IMR-90 (cell line): Measurements from ENCODE around the gene UGGT2. TPM values are rescaled to one million over a fixed set of nuclear protein-coding genes. Genes with fewer than 3 reads are reported as not detected.

Source experiments
- ATAC-seq: fragments of 200-7000 bp; cut with Tn5 transposase; 2 replicates; pipeline ENCODE4 v1.9.1; 2020; ENCODE audit warnings: low read depth, mild to moderate bottlenecking, moderate library complexity
- BruUV-seq: library from RNA; stranded (reverse); fragments of 400-500 nt; replicated peaks from 2 replicates; lab custom pipeline; 2021; lab: Mats Ljungman, UMichigan
- CTCF ChIA-PET: fragments of 300-600 bp; formaldehyde crosslinking; extraction: SDS; loops from one replicate; lab custom pipeline; 2021; ENCODE audit warnings: antibody characterized with exemption; lab: Yijun Ruan, JAX
- POLR2A ChIA-PET: fragments of 300-600 bp; sonication (Branson Sonifier 250); formaldehyde crosslinking; loops from one replicate; lab custom pipeline; 2022; ENCODE audit warnings: antibody characterized with exemption; ENCODE audit not compliant: unreplicated experiment; lab: Charles Lee
- DNase-seq: peaks from one replicate; pipeline ENCODE4 v3.0.0; 2013
- H2AFZ ChIP-seq: replicated peaks from 2 replicates; pipeline ENCODE3; 2013; ENCODE audit warnings: low read length, mild to moderate bottlenecking; ENCODE audit not compliant: poor library complexity
- H2AK5ac ChIP-seq: 2 replicates; pipeline ENCODE4 v1.6.1; 2013; ENCODE audit warnings: low read depth, low read length, inconsistent platforms
- H2AK9ac ChIP-seq: replicated peaks from 2 replicates; pipeline ENCODE3; 2013; ENCODE audit warnings: mild to moderate bottlenecking, low read depth, low read length, moderate library complexity; ENCODE audit not compliant: poor library complexity
- H2BK120ac ChIP-seq: 2 replicates; pipeline ENCODE4 v1.6.1; 2013; ENCODE audit warnings: low read depth, low read length, inconsistent platforms
- H2BK15ac ChIP-seq: 3 replicates; pipeline ENCODE4 v1.6.1; 2013; ENCODE audit warnings: low read depth, low read length, inconsistent platforms
- H2BK20ac ChIP-seq: 2 replicates; pipeline ENCODE4 v1.6.1; 2013; ENCODE audit warnings: low read depth, mild to moderate bottlenecking, inconsistent platforms, low read length, moderate library complexity
- H2BK5ac ChIP-seq: 2 replicates; pipeline ENCODE4 v1.6.1; 2013; ENCODE audit warnings: mild to moderate bottlenecking, low read depth, low read length, inconsistent platforms; ENCODE audit not compliant: poor library complexity, severe bottlenecking
- H3K14ac ChIP-seq: replicated peaks from 2 replicates; pipeline ENCODE4 v1.6.1; 2013; ENCODE audit warnings: low read depth, low read length, inconsistent platforms
- H3K18ac ChIP-seq: 2 replicates; pipeline ENCODE4 v1.6.1; 2013; ENCODE audit warnings: low read depth, low read length, control low read depth
- H3K23ac ChIP-seq: 2 replicates; pipeline ENCODE4 v1.6.1; 2013; ENCODE audit warnings: low read depth, low read length, inconsistent platforms
- H3K27ac ChIP-seq: 2 replicates; pipeline ENCODE4 v1.5.1; 2013; ENCODE audit warnings: mild to moderate bottlenecking, control low read depth, low read length; ENCODE audit not compliant: insufficient read depth
- H3K27me3 ChIP-seq: 2 replicates; pipeline ENCODE4 v1.6.1; 2013; ENCODE audit warnings: low read length; ENCODE audit not compliant: control insufficient read depth, insufficient read depth
- H3K36me3 ChIP-seq: 2 replicates; pipeline ENCODE4 v1.6.1; 2013; ENCODE audit warnings: low read length, mixed read lengths; ENCODE audit not compliant: control insufficient read depth, insufficient read depth
- H3K4ac ChIP-seq: 2 replicates; pipeline ENCODE4 v1.6.1; 2013; ENCODE audit warnings: low read depth, low read length, inconsistent platforms
- H3K4me1 ChIP-seq: 2 replicates; pipeline ENCODE4 v1.6.1; 2013; ENCODE audit warnings: low read length, mixed read lengths; ENCODE audit not compliant: control insufficient read depth, insufficient read depth
- H3K4me2 ChIP-seq: 2 replicates; pipeline ENCODE4 v1.6.1; 2013; ENCODE audit warnings: low read depth, mild to moderate bottlenecking, control low read depth, low read length, moderate library complexity
- H3K4me3 ChIP-seq: 2 replicates; pipeline ENCODE4 v1.5.1; 2013; ENCODE audit warnings: low read depth, mild to moderate bottlenecking, control low read depth, low read length, moderate library complexity; ENCODE audit not compliant: insufficient read depth
- H3K56ac ChIP-seq: 2 replicates; pipeline ENCODE4 v1.6.1; 2013; ENCODE audit warnings: low read length, inconsistent platforms; ENCODE audit not compliant: insufficient read depth; ENCODE audit errors: extremely low read depth
- H3K79me1 ChIP-seq, 2 experiments: 2 replicates each; pipeline ENCODE4 v1.6.1; 2013; ENCODE audit warnings: low read length in 2 of 2, inconsistent platforms in 1 of 2, low read depth in 1 of 2
- H3K9ac ChIP-seq: 2 replicates; pipeline ENCODE4 v1.6.1; 2013; ENCODE audit warnings: low read depth, low read length, control low read depth
- H3K9me1 ChIP-seq: 2 replicates; pipeline ENCODE4 v1.6.1; 2013; ENCODE audit warnings: low read length, inconsistent platforms; ENCODE audit not compliant: insufficient read depth
- H3K9me3 ChIP-seq: 2 replicates; pipeline ENCODE4 v1.6.1; 2013; ENCODE audit warnings: low read length; ENCODE audit not compliant: control insufficient read depth, insufficient read depth
- H4K20me1 ChIP-seq: 2 replicates; pipeline ENCODE4 v1.6.1; 2013; ENCODE audit warnings: low read length, inconsistent platforms; ENCODE audit not compliant: insufficient read depth
- H4K5ac ChIP-seq: 2 replicates; pipeline ENCODE4 v1.6.1; 2013; ENCODE audit warnings: mild to moderate bottlenecking, low read depth, low read length, control low read depth
- H4K8ac ChIP-seq, 2 experiments: 2 replicates each; pipeline ENCODE4 v1.6.1; 2013; ENCODE audit warnings: low read depth in 2 of 2, low read length in 2 of 2, control low read depth in 1 of 2, inconsistent platforms in 1 of 2
- H4K91ac ChIP-seq: 2 replicates; pipeline ENCODE4 v1.6.1; 2013; ENCODE audit warnings: low read depth, low read length, inconsistent platforms; ENCODE audit not compliant: insufficient read depth
- BHLHE40 ChIP-seq: fragments of 150-350 bp; IDR thresholded peaks from 2 replicates; pipeline ENCODE4 v1.6.1; 2016; ENCODE audit warnings: mild to moderate bottlenecking, low read depth, low read length
- CEBPB ChIP-seq: IDR thresholded peaks from 2 replicates; pipeline ENCODE4 v1.6.1; 2012; ENCODE audit warnings: low read depth, low read length, improper control_type of control experiment
- CHD1 ChIP-seq: IDR thresholded peaks from 2 replicates; pipeline ENCODE4 v1.6.1; 2012; ENCODE audit warnings: low read depth, low read length, improper control_type of control experiment
- FOS ChIP-seq: fragments of 150-350 bp; IDR thresholded peaks from 2 replicates; pipeline ENCODE4 v1.6.1; 2016; ENCODE audit warnings: low read depth, low read length
- MAFK ChIP-seq: IDR thresholded peaks from 2 replicates; pipeline ENCODE4 v1.6.1; 2012; ENCODE audit warnings: low read depth, low read length, improper control_type of control experiment
- MAZ ChIP-seq: IDR thresholded peaks from 2 replicates; pipeline ENCODE4 v1.6.1; 2012; ENCODE audit warnings: low read depth, mild to moderate bottlenecking, low read length, improper control_type of control experiment, moderate library complexity, borderline replicate concordance
- MXI1 ChIP-seq: IDR thresholded peaks from 2 replicates; pipeline ENCODE4 v1.6.1; 2012; ENCODE audit warnings: low read depth, mild to moderate bottlenecking, low read length, moderate library complexity, borderline replicate concordance
- NFE2L2 ChIP-seq: fragments of 150-350 bp; IDR thresholded peaks from 2 replicates; pipeline ENCODE4 v1.6.1; 2016; ENCODE audit warnings: low read depth, mild to moderate bottlenecking, low read length
- POLR2A ChIP-seq: IDR thresholded peaks from 2 replicates; pipeline ENCODE4 v1.6.1; 2012; ENCODE audit warnings: mild to moderate bottlenecking, low read depth, low read length
- RAD21 ChIP-seq: IDR thresholded peaks from 2 replicates; pipeline ENCODE4 v1.6.1; 2012; ENCODE audit warnings: low read length, improper control_type of control experiment
- RCOR1 ChIP-seq: IDR thresholded peaks from 2 replicates; pipeline ENCODE4 v1.6.1; 2012; ENCODE audit warnings: mild to moderate bottlenecking, low read length, improper control_type of control experiment; ENCODE audit not compliant: insufficient replicate concordance
- RFX5 ChIP-seq: IDR thresholded peaks from 2 replicates; pipeline ENCODE4 v1.8.0; 2012; ENCODE audit warnings: low read depth, mild to moderate bottlenecking, low read length, moderate library complexity
- SMC3 ChIP-seq: fragments of 150-350 bp; IDR thresholded peaks from 2 replicates; pipeline ENCODE4 v1.6.1; 2016; ENCODE audit warnings: low read depth, mild to moderate bottlenecking, antibody characterized with exemption, low read length, moderate library complexity
- WGBS, 2 experiments: methylation state at CpG; one replicate each; pipeline versions ENCODE4 v1.1.5 to v1.1.7; 2013; ENCODE audit warnings: missing lambda C conversion rate in 2 of 2; ENCODE audit not compliant: insufficient read length in 1 of 2; ENCODE audit errors: extremely low coverage in 2 of 2; 5-methylcytosine and 5-hydroxymethylcytosine counted together
- dilution Hi-C: fragments of 300-500 bp; cut with HindIII; formaldehyde crosslinking; loops from one replicate; pipeline ENCODE4 v1.14.3; 2018; ENCODE audit warnings: low sequenced_read_pairs; ENCODE audit not compliant: unreplicated experiment
- in situ Hi-C: fragments of 300-500 bp; cut with MboI; formaldehyde crosslinking; loops from 3 replicates; pipeline ENCODE4 v1.14.3; 2019; ENCODE audit warnings: low sequenced_read_pairs, inconsistent platforms, mixed read lengths
- intact Hi-C: fragments of 100-400 bp; cut with micrococcal nuclease; formaldehyde crosslinking; loops from 2 replicates; pipeline ENCODE4 v1.10.0; 2022
- polyA plus RNA-seq, 3 experiments: library from polyadenylated mRNA; depleted of rRNA; stranded (reverse); fragments of >200 nt; gene quantifications; 2 replicates each; pipeline ENCODE4 v1.2.3, GENCODE V29; 2012; ENCODE audit warnings: low replicate concordance in 1 of 3
- total RNA-seq: library from RNA; depleted of rRNA; stranded (reverse); fragments of >200 nt; gene quantifications from 2 replicates; pipeline ENCODE4 v1.2.3, GENCODE V29; 2012
- TF ChIP-seq, protein P1 (sequence below): fragments of 150-350 bp; IDR thresholded peaks from 2 replicates; pipeline ENCODE4 v1.6.1; 2017; ENCODE audit warnings: mild to moderate bottlenecking, antibody characterized with exemption, low read length, low read depth
- TF ChIP-seq, protein P2 (sequence below): conservative IDR thresholded peaks from 2 replicates; pipeline ENCODE4 v1.5.1; 2012; ENCODE audit warnings: mild to moderate bottlenecking, low read depth, low read length, improper control_type of control experiment
- TF ChIP-seq, protein P3 (sequence below): fragments of 150-350 bp; IDR thresholded peaks from 2 replicates; pipeline ENCODE4 v1.6.1; 2016; ENCODE audit warnings: low read depth, mild to moderate bottlenecking, low read length, moderate library complexity, borderline replicate concordance

UGGT2 gene
- total and polyA plus RNA-seq, 2 of the 4 experiments (the other 2 are of a cell fraction): 21.4 to 40.1 TPM

DNA sequence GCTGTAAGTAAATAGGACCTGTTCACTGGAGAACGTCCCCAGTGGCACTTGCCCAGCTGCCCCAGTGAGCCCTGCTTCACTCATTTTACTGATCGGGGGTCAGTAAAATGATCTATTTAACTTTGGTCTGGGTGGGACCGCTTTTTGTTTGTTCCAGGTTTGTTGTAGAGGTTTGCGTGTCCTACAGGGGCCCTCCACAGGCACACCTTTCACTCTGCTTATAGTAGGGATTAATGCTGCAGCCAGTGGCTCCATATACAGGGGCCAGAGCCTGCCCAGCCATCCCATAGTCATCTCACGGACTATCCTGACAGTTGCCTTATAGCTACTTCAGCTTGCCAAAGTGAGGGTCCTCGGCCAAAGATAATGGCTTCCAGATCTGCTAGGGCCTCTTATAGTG, 272.2 kb downstream of the UGGT2 start:
- Histone ChIP-seq H4K91ac (no peak overlapping the region), H3K27ac (no peak overlapping the region), H3K9me3 (no peaks in the 10 kb centered on the region), H4K5ac (no peak overlapping the region), H3K14ac (no peak overlapping the region), H3K36me3 (peaks cover 3% of the 10 kb centered on the region; the same call in 1 of the 2 replicates), H2BK15ac (no peak overlapping the region), H2AK9ac (no peak overlapping the region), H3K27me3 (no peaks in the 10 kb centered on the region), H4K8ac (no peak overlapping the region), H2AFZ (no peak overlapping the region), H3K4me3 (no peak overlapping the region), H4K20me1 (peaks cover 12% of the 10 kb centered on the region; the same call in 1 of the 2 replicates), H2BK5ac (no peak overlapping the region), H2BK120ac (no peak overlapping the region), H3K9me1 (peaks cover 6% of the 10 kb centered on the region), H3K23ac (no peak overlapping the region), H3K9ac (no peak overlapping the region), H2BK20ac (no peak overlapping the region), H3K18ac (no peak overlapping the region), H3K4ac (no peak overlapping the region), H3K79me1 (peaks cover 10 to 32% of the 10 kb centered on the region in 2 experiments; a peak in 3 of 4 replicates), H3K56ac (no peak overlapping the region), H3K4me2 (no peak overlapping the region), H2AK5ac (no peak overlapping the region), H3K4me1 (peaks cover 8% of the 10 kb centered on the region)
- no TSS peak for BruUV-seq
- intact Hi-C loops (no loop called here), in situ Hi-C loops (no loop called here), dilution Hi-C loops (no loop called here)
- ChIA-PET POLR2A (no interaction called here), CTCF (no interaction called here)
- no peak for TF ChIP-seq RFX5
- TF ChIP-seq NFE2L2: no peak
- TF ChIP-seq, protein P1, sequence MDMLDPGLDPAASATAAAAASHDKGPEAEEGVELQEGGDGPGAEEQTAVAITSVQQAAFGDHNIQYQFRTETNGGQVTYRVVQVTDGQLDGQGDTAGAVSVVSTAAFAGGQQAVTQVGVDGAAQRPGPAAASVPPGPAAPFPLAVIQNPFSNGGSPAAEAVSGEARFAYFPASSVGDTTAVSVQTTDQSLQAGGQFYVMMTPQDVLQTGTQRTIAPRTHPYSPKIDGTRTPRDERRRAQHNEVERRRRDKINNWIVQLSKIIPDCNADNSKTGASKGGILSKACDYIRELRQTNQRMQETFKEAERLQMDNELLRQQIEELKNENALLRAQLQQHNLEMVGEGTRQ: no peak
- no peak for TF ChIP-seq MAFK
- no peak for TF ChIP-seq BHLHE40
- TF ChIP-seq CHD1: no peak
- TF ChIP-seq, protein P2, sequence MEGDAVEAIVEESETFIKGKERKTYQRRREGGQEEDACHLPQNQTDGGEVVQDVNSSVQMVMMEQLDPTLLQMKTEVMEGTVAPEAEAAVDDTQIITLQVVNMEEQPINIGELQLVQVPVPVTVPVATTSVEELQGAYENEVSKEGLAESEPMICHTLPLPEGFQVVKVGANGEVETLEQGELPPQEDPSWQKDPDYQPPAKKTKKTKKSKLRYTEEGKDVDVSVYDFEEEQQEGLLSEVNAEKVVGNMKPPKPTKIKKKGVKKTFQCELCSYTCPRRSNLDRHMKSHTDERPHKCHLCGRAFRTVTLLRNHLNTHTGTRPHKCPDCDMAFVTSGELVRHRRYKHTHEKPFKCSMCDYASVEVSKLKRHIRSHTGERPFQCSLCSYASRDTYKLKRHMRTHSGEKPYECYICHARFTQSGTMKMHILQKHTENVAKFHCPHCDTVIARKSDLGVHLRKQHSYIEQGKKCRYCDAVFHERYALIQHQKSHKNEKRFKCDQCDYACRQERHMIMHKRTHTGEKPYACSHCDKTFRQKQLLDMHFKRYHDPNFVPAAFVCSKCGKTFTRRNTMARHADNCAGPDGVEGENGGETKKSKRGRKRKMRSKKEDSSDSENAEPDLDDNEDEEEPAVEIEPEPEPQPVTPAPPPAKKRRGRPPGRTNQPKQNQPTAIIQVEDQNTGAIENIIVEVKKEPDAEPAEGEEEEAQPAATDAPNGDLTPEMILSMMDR: no peak
- TF ChIP-seq POLR2A: no peak
- no peak for TF ChIP-seq FOS
- no peak for TF ChIP-seq MAZ
- no peak for TF ChIP-seq CEBPB
- TF ChIP-seq SMC3: no peak
- TF ChIP-seq, protein P3, sequence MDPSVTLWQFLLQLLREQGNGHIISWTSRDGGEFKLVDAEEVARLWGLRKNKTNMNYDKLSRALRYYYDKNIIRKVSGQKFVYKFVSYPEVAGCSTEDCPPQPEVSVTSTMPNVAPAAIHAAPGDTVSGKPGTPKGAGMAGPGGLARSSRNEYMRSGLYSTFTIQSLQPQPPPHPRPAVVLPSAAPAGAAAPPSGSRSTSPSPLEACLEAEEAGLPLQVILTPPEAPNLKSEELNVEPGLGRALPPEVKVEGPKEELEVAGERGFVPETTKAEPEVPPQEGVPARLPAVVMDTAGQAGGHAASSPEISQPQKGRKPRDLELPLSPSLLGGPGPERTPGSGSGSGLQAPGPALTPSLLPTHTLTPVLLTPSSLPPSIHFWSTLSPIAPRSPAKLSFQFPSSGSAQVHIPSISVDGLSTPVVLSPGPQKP: no peak
- no peak for TF ChIP-seq MXI1
- TF ChIP-seq RCOR1: no peak
- no peak for TF ChIP-seq RAD21
- no CpG with 5 or more reads among the region's 6 CpGs for WGBS, 2 experiments
- DNase-seq (no peak), ATAC-seq (no peak)
